ENCODE results near the gene HMCN2. TPM values are rescaled to one million over a fixed set of nuclear protein-coding genes. Genes with fewer than 3 reads are reported as not detected.

The HMCN2 gene
- total and polyA plus RNA-seq, 2 donors from 2014 or later: 0.99 to 8.6 TPM

- intact Hi-C loops (cut with DNase I): no loop called here
- Histone ChIP-seq H3K4me3 (ENCODE audit: low read length in 3 of 3) (no peak overlapping the region), H3K9me3 (ENCODE audit: control insufficient read depth in 2 of 3, insufficient read depth in 1 of 3, low read length in 3 of 3) (no peaks in the 10 kb centered on the region), H3K9ac (ENCODE audit: low read length in 3 of 3) (no peak overlapping the region), H3K27me3 (ENCODE audit: control insufficient read depth, insufficient read depth, low read length) (peaks cover 8% of the 10 kb centered on the region), H3K36me3 (ENCODE audit: control insufficient read depth in 2 of 3, insufficient read depth in 3 of 3, low read length in 3 of 3) (peaks cover 0 to 27% (median 0%) of the 10 kb centered on the region in 3 donors), H3K27ac (ENCODE audit: low read depth in 2 of 2, low read length in 2 of 2) (no peak overlapping the region), H3K4me1 (ENCODE audit: control insufficient read depth in 2 of 3, insufficient read depth in 2 of 3, low read depth in 1 of 3, low read length in 3 of 3) (no peaks in the 10 kb centered on the region)
- no peak for TF ChIP-seq CTCF (IDR thresholded peaks at IDR 0.05; ENCODE audit: borderline replicate concordance, extremely low read depth, insufficient read depth)
- DNase-seq (no peak), FAIRE-seq (no peak)
These were observed 203.0 kb downstream of the HMCN2 start for GRCh38 chr9:130468566-130468965.

DNA sequence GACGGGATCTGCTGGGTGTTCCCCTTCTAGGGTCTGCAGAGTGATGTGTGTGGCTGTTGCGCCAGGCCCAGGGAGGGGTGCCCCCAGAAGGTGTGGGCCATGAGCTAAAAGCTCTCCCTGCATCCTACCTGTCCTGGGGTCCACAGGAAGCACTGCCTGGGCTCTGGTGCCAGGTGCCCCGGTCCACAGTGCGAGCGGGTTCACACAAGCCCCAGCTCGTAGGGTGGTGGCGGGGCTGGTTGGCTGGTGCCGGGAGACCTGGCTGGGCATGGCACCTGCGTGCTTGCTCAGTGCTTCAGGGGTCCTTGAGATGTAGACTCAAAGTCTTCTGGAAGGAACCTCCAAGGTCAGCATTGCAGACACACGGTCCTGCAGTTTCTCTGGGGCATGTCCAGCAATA is 204.7 kb downstream of the HMCN2 start:
- DNase-seq: no peak
- H3K9ac ChIP-seq (ENCODE audit: low read length in 3 of 3): no peak overlapping the region
- TF ChIP-seq CTCF (IDR thresholded peaks at IDR 0.05; ENCODE audit: borderline replicate concordance, extremely low read depth, insufficient read depth): no peak
- H3K9me3 ChIP-seq (ENCODE audit: control insufficient read depth in 2 of 3, insufficient read depth in 1 of 3, low read length in 3 of 3): no peaks in the 10 kb centered on the region
- no peak overlapping the region for H3K4me3 ChIP-seq (ENCODE audit: low read length in 3 of 3)
- H3K4me1 ChIP-seq (ENCODE audit: control insufficient read depth in 2 of 3, insufficient read depth in 2 of 3, low read depth in 1 of 3, low read length in 3 of 3): no peaks in the 10 kb centered on the region
- intact Hi-C loops (cut with DNase I): no loop called here
- no peak for FAIRE-seq
- peaks cover 0 to 30% (median 0%) of the 10 kb centered on the region in 3 donors for H3K36me3 ChIP-seq (ENCODE audit: control insufficient read depth in 2 of 3, insufficient read depth in 3 of 3, low read length in 3 of 3)
- H3K27me3 ChIP-seq (ENCODE audit: control insufficient read depth, insufficient read depth, low read length): peaks cover 8% of the 10 kb centered on the region
- no peak overlapping the region for H3K27ac ChIP-seq (ENCODE audit: low read depth in 2 of 2, low read length in 2 of 2)

DNA sequence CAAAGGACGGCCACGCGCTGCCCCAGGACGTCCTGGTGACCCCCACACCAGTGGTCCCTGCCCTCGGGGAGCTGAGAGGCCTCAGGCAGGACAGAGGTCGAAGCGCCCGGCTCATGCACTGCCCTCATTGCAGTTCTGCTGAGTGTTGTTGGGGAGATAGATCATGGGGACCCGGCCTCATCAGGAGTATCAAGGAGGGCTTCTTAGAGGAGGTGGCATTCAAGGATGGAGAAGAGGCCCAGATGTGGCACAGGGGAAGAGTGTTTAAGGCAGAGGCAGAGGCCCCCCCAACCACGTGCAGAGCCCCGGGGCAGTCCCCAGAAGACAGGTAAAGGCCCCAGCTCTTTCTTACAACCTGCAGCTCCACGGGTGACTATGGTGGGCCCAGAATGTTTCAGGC is 205.4 kb downstream of the HMCN2 start:
- H3K36me3 ChIP-seq (ENCODE audit: control insufficient read depth in 2 of 3, insufficient read depth in 3 of 3, low read length in 3 of 3): peaks cover 0 to 30% (median 0%) of the 10 kb centered on the region in 3 donors
- FAIRE-seq (no peak), DNase-seq (no peak)
- H3K4me1 ChIP-seq (ENCODE audit: control insufficient read depth in 2 of 3, insufficient read depth in 2 of 3, low read depth in 1 of 3, low read length in 3 of 3): no peaks in the 10 kb centered on the region
- H3K9me3 ChIP-seq (ENCODE audit: control insufficient read depth in 2 of 3, insufficient read depth in 1 of 3, low read length in 3 of 3): no peaks in the 10 kb centered on the region
- TF ChIP-seq CTCF (IDR thresholded peaks at IDR 0.05; ENCODE audit: borderline replicate concordance, extremely low read depth, insufficient read depth): no peak
- no peak overlapping the region for H3K9ac ChIP-seq (ENCODE audit: low read length in 3 of 3)
- no peak overlapping the region for H3K27ac ChIP-seq (ENCODE audit: low read depth in 2 of 2, low read length in 2 of 2)
- intact Hi-C loops (cut with DNase I): no loop called here
- no peak overlapping the region for H3K4me3 ChIP-seq (ENCODE audit: low read length in 3 of 3)
- peaks cover 8% of the 10 kb centered on the region for H3K27me3 ChIP-seq (ENCODE audit: control insufficient read depth, insufficient read depth, low read length)
